ENCODE measurements around the gene SLC6A7.

SLC6A7 gene

GRCh38 chr5:150252489-150252888 lies 62.6 kb downstream of the SLC6A7 start:
- H3K4me3 ChIP-seq (ENCODE audit: low read length): no peak overlapping the region
- TF ChIP-seq CTCF (conservative IDR thresholded peaks at IDR 0.05; ENCODE audit: low read length): no peak
- DNase-seq (ENCODE audit: low read depth): no peak

GRCh38 chr5:150253416-150254208 lies 63.8 kb downstream of the SLC6A7 start:
- no peak for DNase-seq (ENCODE audit: low read depth)
- no peak for TF ChIP-seq CTCF (conservative IDR thresholded peaks at IDR 0.05; ENCODE audit: low read length)
- no peak overlapping the region for H3K4me3 ChIP-seq (ENCODE audit: low read length)

- no peak overlapping the region for H3K4me3 ChIP-seq (ENCODE audit: low read length)
- no peak for TF ChIP-seq CTCF (conservative IDR thresholded peaks at IDR 0.05; ENCODE audit: low read length)
Measured at GRCh38 chr5:150254363-150254762, 64.5 kb downstream of the SLC6A7 start.

GRCh38 chr5:150254774-150255173 lies 64.9 kb downstream of the SLC6A7 start:
- TF ChIP-seq CTCF (conservative IDR thresholded peaks at IDR 0.05; ENCODE audit: low read length): no peak
- DNase-seq (ENCODE audit: low read depth): no peak
- H3K4me3 ChIP-seq (ENCODE audit: low read length): no peak overlapping the region

More at GRCh38 chr5:150254363-150254762, 64.5 kb downstream of the SLC6A7 start:
- no peak for DNase-seq (ENCODE audit: low read depth)

- H3K4me3 ChIP-seq (ENCODE audit: low read length): no peak overlapping the region
- no peak for DNase-seq (ENCODE audit: low read depth)
- TF ChIP-seq CTCF (conservative IDR thresholded peaks at IDR 0.05; ENCODE audit: low read length): no peak
Measured at GRCh38 chr5:150255659-150256409, 66.0 kb downstream of the SLC6A7 start.

GRCh38 chr5:150256410-150257064 lies 66.7 kb downstream of the SLC6A7 start:
- no peak for DNase-seq (ENCODE audit: low read depth)
- no peak overlapping the region for H3K4me3 ChIP-seq (ENCODE audit: low read length)
- TF ChIP-seq CTCF (conservative IDR thresholded peaks at IDR 0.05; ENCODE audit: low read length): no peak
